NCI-H82 (cell line): ENCODE measurements around the gene MAPK10.
"Not testable (repeated sequence)": the region's sequence is repeated elsewhere in the genome, so short reads cannot be mapped to it uniquely, and the experiment has no call there.

Experiments used
- DNase-seq: peaks from one replicate; lab custom pipeline; 2025; lab: John Stamatoyannopoulos, UW

MAPK10 gene

GRCh38 chr4:86106475-86106874 lies 253.4 kb downstream of the MAPK10 start:
- no peak for DNase-seq

- no peak for DNase-seq
Observed at GRCh38 chr4:86101841-86102240, 258.0 kb downstream of the MAPK10 start.

- no peak for DNase-seq
Observed at GRCh38 chr4:86101410-86101809, 258.4 kb downstream of the MAPK10 start.

- no peak for DNase-seq
Observed at GRCh38 chr4:86100539-86101215, 259.2 kb downstream of the MAPK10 start.

- no peak for DNase-seq
Observed at GRCh38 chr4:86099348-86099747, 260.5 kb downstream of the MAPK10 start.

GRCh38 chr4:86098691-86099090 lies 261.2 kb downstream of the MAPK10 start:
- DNase-seq = no peak

- no peak for DNase-seq
Observed at GRCh38 chr4:86096373-86096772, 263.5 kb downstream of the MAPK10 start.

- no peak for DNase-seq
Observed at GRCh38 chr4:86092684-86093083, 267.2 kb downstream of the MAPK10 start.

GRCh38 chr4:86091201-86091600 lies 268.7 kb downstream of the MAPK10 start:
- no peak for DNase-seq

GRCh38 chr4:86089781-86090323 lies 270.0 kb downstream of the MAPK10 start:
- DNase-seq = no peak

- no peak for DNase-seq
Observed at GRCh38 chr4:86089053-86089452, 270.8 kb downstream of the MAPK10 start.

- DNase-seq = not testable (repeated sequence)
Observed at GRCh38 chr4:86075796-86076195, 284.1 kb downstream of the MAPK10 start.

GRCh38 chr4:86060341-86060740 lies 299.5 kb downstream of the MAPK10 start:
- DNase-seq = no peak

- no peak for DNase-seq
Observed at GRCh38 chr4:86058621-86059020, 301.2 kb downstream of the MAPK10 start.

- peak; percentile 43 for DNase-seq
Observed at GRCh38 chr4:86055898-86056297, 304.0 kb downstream of the MAPK10 start.

GRCh38 chr4:86054286-86055032 lies 305.4 kb downstream of the MAPK10 start:
- peak; percentile 1 for DNase-seq

GRCh38 chr4:86050496-86050895 lies 309.4 kb downstream of the MAPK10 start:
- no peak for DNase-seq

- DNase-seq = no peak
Observed at GRCh38 chr4:86048426-86048825, 311.4 kb downstream of the MAPK10 start.

- DNase-seq = no peak
Observed at GRCh38 chr4:86044593-86044985, 315.3 kb downstream of the MAPK10 start.

GRCh38 chr4:86043755-86044592 lies 315.9 kb downstream of the MAPK10 start:
- peak; percentile 68 for DNase-seq

- no peak for DNase-seq
Observed at GRCh38 chr4:86038037-86038436, 321.8 kb downstream of the MAPK10 start.

GRCh38 chr4:86036736-86037135 lies 323.1 kb downstream of the MAPK10 start:
- no peak for DNase-seq
